Stimulated activated CD4-positive, alpha-beta T cell treated with anti-CD3 and anti-CD28 coated beads, Interleukin-4, amount 100 ng/mL, for 4 hours (primary cell): ENCODE data around the gene CMC2.

Source experiments
- DNase-seq, 2 experiments: peaks; one replicate each; pipeline ENCODE4 v3.0.0-alpha.2; 2020

The CMC2 gene

GRCh38 chr16:80923356-80923755, 83.3 kb downstream of the CMC2 start:
- no peak for DNase-seq
